ENCODE data around the gene SCOC. TPM values are rescaled to one million over a fixed set of nuclear protein-coding genes. Genes with fewer than 3 reads are reported as not detected.
A peak's percentile ranks its signal among the peaks of the same experiment; 100 is the strongest.

SCOC gene
- total RNA-seq, 2 experiments from 2014 or later, result 5.9 to 6.8 TPM

GRCh38 chr4:140357868-140358267, 15.6 kb upstream of the SCOC start:
- Histone ChIP-seq H3K9me3 (ENCODE audit: control insufficient read depth in 1 of 2, insufficient read depth in 1 of 2, low read length in 2 of 2) (no peaks in the 10 kb centered on the region), H3K4me3 (ENCODE audit: low read length) (no peak overlapping the region), H3K4me1 (ENCODE audit: insufficient read depth, low read length) (peaks cover 10% of the 10 kb centered on the region), H3K36me3 (ENCODE audit: insufficient read depth, low read length) (no peaks in the 10 kb centered on the region), H3K27me3 (ENCODE audit: control insufficient read depth in 1 of 2, insufficient read depth in 2 of 2, low read length in 2 of 2) (no peaks in the 10 kb centered on the region), H3K27ac (ENCODE audit: low read depth in 1 of 2, low read length in 2 of 2) (no peak overlapping the region)
- ChIA-PET POLR2A (no interaction called here), CTCF (no interaction called here)
- no peaks in the 10 kb centered on the region for H3K27me3 Mint-ChIP-seq
- no peaks in the 10 kb centered on the region for H3K36me3 Mint-ChIP-seq (ENCODE audit: low read depth)
- intact Hi-C loops (cut with DNase I, micrococcal nuclease), result loop anchor here in 1 of 2 experiments (10.0 kb wide), 1 partner anchor 623 kb away; no protein-coding TSS in a partner anchor
- TF ChIP-seq CTCF (IDR thresholded peaks at IDR 0.05), result no peak
- no peak overlapping the region for H3K27ac Mint-ChIP-seq
- H3K9me3 Mint-ChIP-seq, result no peaks in the 10 kb centered on the region
- peaks cover 11% of the 10 kb centered on the region for H3K4me1 Mint-ChIP-seq (ENCODE audit: low read depth)
- DNase-seq (no peak), ATAC-seq (ENCODE audit: poor library complexity) (no peak)
- H3K4me3 Mint-ChIP-seq, result no peak overlapping the region

GRCh38 chr4:140358281-140358680, 15.2 kb upstream of the SCOC start:
- H3K27me3 ChIP-seq (ENCODE audit: control insufficient read depth in 1 of 2, insufficient read depth in 2 of 2, low read length in 2 of 2), result no peaks in the 10 kb centered on the region
- H3K27ac ChIP-seq (ENCODE audit: low read depth in 1 of 2, low read length in 2 of 2), result no peak overlapping the region
- no peak for TF ChIP-seq CTCF (IDR thresholded peaks at IDR 0.05)
- DNase-seq (no peak), ATAC-seq (ENCODE audit: poor library complexity) (no peak)
- no peaks in the 10 kb centered on the region for H3K9me3 Mint-ChIP-seq
- H3K27me3 Mint-ChIP-seq, result no peaks in the 10 kb centered on the region
- H3K27ac Mint-ChIP-seq, result no peak overlapping the region
- H3K4me1 Mint-ChIP-seq (ENCODE audit: low read depth), result peaks cover 11% of the 10 kb centered on the region
- CTCF ChIA-PET, result no interaction called here
- H3K4me3 Mint-ChIP-seq, result no peak overlapping the region
- intact Hi-C loops (cut with DNase I, micrococcal nuclease), result loop anchor here in 1 of 2 experiments (10.0 kb wide), 1 partner anchor 623 kb away; no protein-coding TSS in a partner anchor
- H3K4me1 ChIP-seq (ENCODE audit: insufficient read depth, low read length), result peaks cover 6% of the 10 kb centered on the region
- H3K9me3 ChIP-seq (ENCODE audit: control insufficient read depth in 1 of 2, insufficient read depth in 1 of 2, low read length in 2 of 2), result no peaks in the 10 kb centered on the region
- POLR2A ChIA-PET, result no interaction called here
- no peaks in the 10 kb centered on the region for H3K36me3 ChIP-seq (ENCODE audit: insufficient read depth, low read length)
- no peak overlapping the region for H3K4me3 ChIP-seq (ENCODE audit: low read length)
- no peaks in the 10 kb centered on the region for H3K36me3 Mint-ChIP-seq (ENCODE audit: low read depth)

GRCh38 chr4:140359562-140360427, 13.7 kb upstream of the SCOC start:
- peak; percentile 98 for TF ChIP-seq CTCF (IDR thresholded peaks at IDR 0.05)
- no peaks in the 10 kb centered on the region for H3K27me3 Mint-ChIP-seq
- no peaks in the 10 kb centered on the region for H3K4me1 ChIP-seq (ENCODE audit: insufficient read depth, low read length)
- H3K9me3 ChIP-seq (ENCODE audit: control insufficient read depth in 1 of 2, insufficient read depth in 1 of 2, low read length in 2 of 2), result no peaks in the 10 kb centered on the region
- no peaks in the 10 kb centered on the region for H3K4me1 Mint-ChIP-seq (ENCODE audit: low read depth)
- no peaks in the 10 kb centered on the region for H3K36me3 ChIP-seq (ENCODE audit: insufficient read depth, low read length)
- ATAC-seq (ENCODE audit: poor library complexity), result peak; percentile 94
- DNase-seq, result peak; percentile 57 to 89 (median 71)
- H3K27ac ChIP-seq (ENCODE audit: low read depth in 1 of 2, low read length in 2 of 2), result no peak overlapping the region
- intact Hi-C loops (cut with DNase I, micrococcal nuclease), result loop anchor here (1.0 to 10.0 kb wide), 6 partner anchors 207 to 1185 kb away; partner anchors contain the start of genes ELF2 (in 1 of the 2) and MAML3 (in 1 of the 2)
- no peaks in the 10 kb centered on the region for H3K36me3 Mint-ChIP-seq (ENCODE audit: low read depth)
- H3K27me3 ChIP-seq (ENCODE audit: control insufficient read depth in 1 of 2, insufficient read depth in 2 of 2, low read length in 2 of 2), result no peaks in the 10 kb centered on the region
- ChIA-PET POLR2A (interaction anchor here (0.9 to 2.5 kb wide), 4 partner anchors 9 to 164 kb away, joined by 3 to 24 read pairs (median 5); partner anchors contain the start of genes ELMOD2 and SCOC), CTCF (interaction anchor here (0.7 to 3.1 kb wide), 17 partner anchors 9 to 347 kb away, joined by 3 to 41 read pairs (median 4); partner anchors contain the start of gene SCOC)
- no peak overlapping the region for H3K4me3 ChIP-seq (ENCODE audit: low read length)
- no peak overlapping the region for H3K27ac Mint-ChIP-seq
- no peaks in the 10 kb centered on the region for H3K9me3 Mint-ChIP-seq
- H3K4me3 Mint-ChIP-seq, result no peak overlapping the region

All from CD4-positive, alpha-beta T cell (primary cell).